GM19025 (cell line): ENCODE measurements around the gene TMIGD1.

Source experiments
- ATAC-seq: cut with Tn5 transposase; IDR thresholded peaks from one replicate; pipeline ENCODE4 v1.9.1; 2021; ENCODE audit warnings: mild to moderate bottlenecking, low read depth, moderate library complexity; ENCODE audit not compliant: unreplicated experiment

TMIGD1 gene

DNA sequence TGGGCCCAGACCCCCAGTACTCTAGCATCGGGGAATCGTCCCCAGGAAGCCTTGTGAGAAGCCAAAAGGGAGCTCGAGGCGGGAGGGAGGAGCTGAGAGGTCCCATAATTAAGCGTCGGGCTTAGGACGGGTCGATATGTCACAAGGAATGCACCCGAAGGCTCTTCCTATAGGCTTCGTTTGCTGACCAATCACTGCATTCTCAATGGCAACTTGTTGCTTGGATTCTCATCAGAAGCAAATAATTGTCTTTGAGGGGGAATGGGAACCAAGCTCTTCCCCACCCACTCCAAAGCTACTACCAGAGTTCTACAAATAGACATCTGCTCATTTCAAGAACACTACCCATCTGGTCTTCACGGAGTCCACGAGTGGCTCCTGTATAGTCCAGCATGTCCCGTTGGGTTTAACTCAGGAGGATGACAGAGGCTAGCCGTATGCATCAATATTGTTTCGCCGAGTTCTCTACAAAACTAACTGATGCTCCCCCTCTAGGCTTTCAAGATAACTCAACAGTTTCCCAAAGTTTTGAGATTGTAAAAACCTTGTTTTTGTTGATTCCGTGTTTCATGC lies 41.5 kb downstream of the TMIGD1 start:
- peak; percentile 9 for ATAC-seq

- ATAC-seq = peak; percentile 76
Observed at GRCh38 chr17:30291543-30292285, 42.1 kb downstream of the TMIGD1 start, which contains the start of gene BLMH. TSS of gene BLMH (minus strand) at chr17:30291944. CDS start at chr17:30291819, 125 bp downstream.

DNA sequence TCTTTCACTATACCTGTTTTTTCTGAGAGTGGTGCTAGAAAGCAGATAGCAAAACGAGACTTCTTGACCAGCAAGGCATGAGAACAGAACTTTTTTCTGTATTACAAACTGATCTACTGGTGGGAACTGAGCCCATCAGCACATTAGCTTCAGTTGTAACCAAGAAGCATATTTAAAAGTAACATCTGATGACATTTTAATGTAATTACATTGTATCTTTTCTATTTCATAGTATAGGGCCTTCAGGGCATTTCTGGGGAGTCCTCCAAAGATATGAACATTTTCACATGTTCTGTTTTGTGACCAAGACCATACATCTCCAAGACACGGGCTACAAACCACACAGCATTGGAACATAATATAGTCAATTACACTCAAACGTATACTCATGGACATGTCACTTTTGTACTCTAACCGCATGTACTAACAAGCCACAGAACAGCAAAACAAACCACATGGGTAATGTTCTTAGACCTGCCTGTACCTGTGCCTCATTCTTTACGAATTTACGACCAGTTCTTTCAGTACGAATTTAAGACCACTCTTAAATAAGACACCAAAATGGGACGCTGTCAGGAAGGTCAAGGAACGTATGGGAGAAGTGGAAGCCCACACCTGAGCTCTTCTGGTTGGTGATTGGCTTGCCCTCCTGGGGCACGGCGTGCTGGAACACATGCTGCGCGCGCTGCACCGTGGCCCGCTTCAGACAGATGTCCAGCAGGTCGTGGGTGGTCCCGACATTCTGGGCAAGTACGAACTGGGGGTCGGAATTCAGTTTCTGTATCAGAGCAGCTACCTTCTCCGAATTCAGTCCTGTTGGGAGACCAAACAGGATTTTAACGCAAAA lies 42.9 kb downstream of the TMIGD1 start:
- ATAC-seq = no peak

DNA sequence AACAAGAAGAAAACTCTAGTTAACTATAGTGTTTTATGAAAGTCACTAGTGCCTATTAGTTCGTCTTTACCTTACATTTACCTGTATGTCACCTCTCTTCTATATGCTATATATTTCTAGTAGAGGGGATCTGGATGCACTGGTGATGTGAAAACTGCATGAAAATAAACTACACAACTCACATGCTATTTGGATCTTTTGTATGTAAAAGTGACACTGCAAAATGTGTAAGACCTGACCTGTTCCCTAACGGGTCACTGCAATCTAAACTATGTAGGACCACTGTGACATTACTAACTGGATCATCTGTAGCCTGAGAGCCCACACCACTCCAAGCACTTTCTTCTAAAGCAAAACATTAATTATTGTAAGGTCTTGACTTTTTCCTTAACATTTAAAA lies 43.8 kb downstream of the TMIGD1 start:
- ATAC-seq = no peak

- ATAC-seq = no peak
Observed at GRCh38 chr17:30279156-30279555, 54.7 kb downstream of the TMIGD1 start.

DNA sequence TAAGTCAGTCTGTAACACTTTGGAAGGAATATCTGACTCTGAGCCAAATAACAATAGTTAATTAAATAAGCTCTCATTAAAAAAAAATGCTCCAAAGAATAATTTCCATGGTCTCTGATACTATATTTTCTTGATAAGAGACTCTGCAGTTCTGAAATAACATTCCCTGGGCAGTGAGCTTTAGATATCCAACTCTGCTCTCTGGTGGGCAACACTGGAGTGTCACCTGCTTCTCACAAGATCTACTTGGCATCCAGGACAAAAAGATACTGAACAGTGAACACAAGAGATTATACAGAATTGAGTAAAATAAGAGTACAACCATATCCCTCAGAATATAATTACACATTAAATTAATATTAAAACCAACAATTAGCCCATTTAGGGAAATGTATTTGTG lies 55.8 kb downstream of the TMIGD1 start:
- ATAC-seq = no peak

- no peak for ATAC-seq
Observed at GRCh38 chr17:30275911-30276310, 57.9 kb downstream of the TMIGD1 start.

DNA sequence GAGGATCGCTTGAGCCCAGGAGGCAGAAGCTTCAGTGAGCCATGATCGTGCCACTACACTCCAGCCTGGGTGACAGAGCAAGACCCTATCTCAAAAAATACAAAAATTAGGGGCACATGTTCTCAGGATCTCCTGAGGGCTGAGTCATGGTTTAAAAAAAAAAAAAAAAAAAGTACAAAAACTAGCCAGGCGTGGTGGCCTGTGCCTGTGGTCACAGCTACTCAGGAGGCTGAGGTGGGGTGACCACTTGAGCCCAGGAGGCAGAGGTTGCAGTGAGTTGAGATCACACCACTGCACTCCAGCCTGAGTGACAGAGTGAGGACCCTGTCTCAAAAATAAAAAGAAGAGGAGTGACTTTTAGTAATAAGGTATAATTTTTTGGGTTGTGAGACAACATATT lies 59.0 kb downstream of the TMIGD1 start:
- no peak for ATAC-seq

GRCh38 chr17:30273373-30273772 lies 60.5 kb downstream of the TMIGD1 start:
- ATAC-seq = no peak

GRCh38 chr17:30271102-30271501 lies 62.8 kb downstream of the TMIGD1 start:
- no peak for ATAC-seq

GRCh38 chr17:30267625-30268024 lies 66.2 kb downstream of the TMIGD1 start:
- ATAC-seq = no peak
